Gastroesophageal sphincter (tissue), 4 donors: ENCODE data around the gene OPCML. TPM values are rescaled to one million over a fixed set of nuclear protein-coding genes. Genes with fewer than 3 reads are reported as not detected.

ENCODE experiments used
- ATAC-seq: fragments of 150-250 bp; one replicate; pipeline ENCODE4 v1.9.1; 2016; ENCODE audit warnings: mild to moderate bottlenecking, moderate library complexity
- H3K27ac ChIP-seq, 4 donors: fragments of 200-600 bp; sonication (generic) in 3 of 4; 1 replicate in 3 of 4; 2 replicates in 1 of 4; pipeline ENCODE4 v1.5.1; 2016 to 2019
- H3K27me3 ChIP-seq: fragments of 200-600 bp; sonication (generic); one replicate; pipeline ENCODE4 v1.5.1; 2019
- H3K36me3 ChIP-seq, 2 donors: fragments of 200-600 bp; sonication (generic); one replicate each; pipeline ENCODE4 v1.5.1; 2019; ENCODE audit warnings: control low read depth in 1 of 2
- H3K4me1 ChIP-seq, 3 donors: fragments of 200-600 bp; sonication (generic); 1 replicate in 2 of 3; 2 replicates in 1 of 3; pipeline ENCODE4 v1.5.1; 2016 to 2019; ENCODE audit warnings: control low read depth in 2 of 3
- H3K4me3 ChIP-seq, 2 donors: fragments of 200-600 bp; sonication (generic); one replicate each; pipeline ENCODE4 v1.5.1; 2019; ENCODE audit warnings: mild to moderate bottlenecking in 1 of 2, moderate library complexity in 1 of 2
- H3K9me3 ChIP-seq, 3 donors: fragments of 200-600 bp; sonication (generic); one replicate each; pipeline ENCODE4 v1.5.1; 2017 to 2019; ENCODE audit warnings: control low read depth in 2 of 3
- EP300 ChIP-seq: sonication (generic); formaldehyde crosslinking; IDR thresholded peaks from one replicate; pipeline ENCODE4 v1.6.1; 2017; ENCODE audit warnings: antibody characterized with exemption, mild to moderate bottlenecking
- POLR2A ChIP-seq, 2 donors: fragments of 450-650 bp; IDR thresholded peaks; one replicate each; pipeline ENCODE4 v1.6.1; 2017; ENCODE audit warnings: antibody characterized with exemption in 2 of 2, mild to moderate bottlenecking in 2 of 2, moderate library complexity in 1 of 2
- POLR2AphosphoS5 ChIP-seq: sonication (generic); formaldehyde crosslinking; IDR thresholded peaks from one replicate; pipeline ENCODE4 v1.6.1; 2017; ENCODE audit warnings: antibody characterized with exemption
- WGBS, 2 donors: methylation state at CpG; one replicate each; pipeline ENCODE4 v1.1.5; 2018; ENCODE audit warnings: low coverage in 1 of 2; 5-methylcytosine and 5-hydroxymethylcytosine counted together
- total RNA-seq, 4 donors: library from RNA; depleted of rRNA; stranded (reverse); fragments of >200 nt; gene quantifications; one replicate each; pipeline ENCODE4 v1.1.0, GENCODE V29; 2016
- TF ChIP-seq, protein P1 (sequence below), 4 experiments: fragments of 200-600 bp in 2 of 4; fragments of 450-650 bp in 2 of 4; sonication (generic) in 1 of 4; IDR thresholded peaks; one replicate each; pipeline ENCODE4 v1.5.1; 2017 to 2019; ENCODE audit warnings: antibody characterized with exemption in 4 of 4, mild to moderate bottlenecking in 2 of 4, moderate library complexity in 2 of 4

OPCML gene
- total RNA-seq, 4 donors from 2014 or later, result 0.13 to 0.93 (median 0.33) TPM

DNA sequence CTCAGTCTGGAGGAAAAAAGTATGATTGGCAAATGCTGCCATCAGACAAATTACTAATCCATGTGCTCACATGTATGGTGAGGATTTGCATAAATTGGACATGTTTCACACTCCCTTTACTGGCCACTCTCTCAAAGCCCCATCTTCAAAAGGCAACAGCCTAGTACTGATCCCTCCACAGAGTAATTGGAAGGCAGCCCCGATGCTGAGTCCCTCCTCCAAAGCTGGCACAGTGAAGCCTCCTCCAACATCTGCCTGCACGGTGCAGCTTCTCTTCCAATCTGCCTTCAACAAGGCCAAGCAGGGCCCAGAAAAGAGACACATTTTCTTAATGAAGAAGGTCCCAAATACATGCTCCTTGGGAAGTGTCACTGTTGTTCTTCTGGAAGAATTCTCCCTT, 350.6 kb downstream of the OPCML start:
- Histone ChIP-seq H3K27ac (no peak overlapping the region), H3K4me1 (no peaks in the 10 kb centered on the region), H3K4me3 (no peak overlapping the region), H3K36me3 (no peaks in the 10 kb centered on the region), H3K9me3 (no peaks in the 10 kb centered on the region), H3K27me3 (peaks cover 16% of the 10 kb centered on the region)
- 33% methylated on average over 1 of the region's 2 CpGs; no CpG with 5 or more reads in 1 of the 2 donors for WGBS, 2 donors
- ATAC-seq, result no peak
- TF ChIP-seq POLR2A (IDR thresholded peaks at IDR 0.05) (no peak), POLR2AphosphoS5 (no peak), EP300 (no peak)
- TF ChIP-seq, protein P1, sequence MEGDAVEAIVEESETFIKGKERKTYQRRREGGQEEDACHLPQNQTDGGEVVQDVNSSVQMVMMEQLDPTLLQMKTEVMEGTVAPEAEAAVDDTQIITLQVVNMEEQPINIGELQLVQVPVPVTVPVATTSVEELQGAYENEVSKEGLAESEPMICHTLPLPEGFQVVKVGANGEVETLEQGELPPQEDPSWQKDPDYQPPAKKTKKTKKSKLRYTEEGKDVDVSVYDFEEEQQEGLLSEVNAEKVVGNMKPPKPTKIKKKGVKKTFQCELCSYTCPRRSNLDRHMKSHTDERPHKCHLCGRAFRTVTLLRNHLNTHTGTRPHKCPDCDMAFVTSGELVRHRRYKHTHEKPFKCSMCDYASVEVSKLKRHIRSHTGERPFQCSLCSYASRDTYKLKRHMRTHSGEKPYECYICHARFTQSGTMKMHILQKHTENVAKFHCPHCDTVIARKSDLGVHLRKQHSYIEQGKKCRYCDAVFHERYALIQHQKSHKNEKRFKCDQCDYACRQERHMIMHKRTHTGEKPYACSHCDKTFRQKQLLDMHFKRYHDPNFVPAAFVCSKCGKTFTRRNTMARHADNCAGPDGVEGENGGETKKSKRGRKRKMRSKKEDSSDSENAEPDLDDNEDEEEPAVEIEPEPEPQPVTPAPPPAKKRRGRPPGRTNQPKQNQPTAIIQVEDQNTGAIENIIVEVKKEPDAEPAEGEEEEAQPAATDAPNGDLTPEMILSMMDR (IDR thresholded peaks at IDR 0.05), result no peak

DNA sequence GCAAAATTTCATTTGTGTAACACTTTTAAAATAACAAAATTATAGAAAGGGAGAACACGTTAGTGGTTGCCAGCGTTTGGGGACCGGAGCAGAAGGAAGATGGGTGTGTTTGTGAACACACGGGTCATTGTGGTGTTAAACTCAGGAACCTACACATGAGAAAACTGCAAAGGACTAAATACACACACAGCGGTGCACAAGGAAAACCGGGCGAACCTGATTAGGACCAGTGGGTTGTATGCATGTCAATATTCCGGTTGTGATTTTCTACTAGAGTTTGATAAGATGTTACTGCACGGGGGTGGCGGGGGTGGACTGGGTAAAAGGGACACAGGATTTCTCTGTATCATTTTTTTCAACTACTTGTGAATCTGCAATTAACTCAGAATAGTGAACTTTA, 351.2 kb downstream of the OPCML start:
- H3K9me3 ChIP-seq, result no peaks in the 10 kb centered on the region
- H3K36me3 ChIP-seq, result no peaks in the 10 kb centered on the region
- no peak overlapping the region for H3K27ac ChIP-seq
- H3K4me1 ChIP-seq, result no peaks in the 10 kb centered on the region
- H3K27me3 ChIP-seq, result peaks cover 16% of the 10 kb centered on the region
- no peak for ATAC-seq
- 83% methylated on average over 10 of the region's 10 CpGs for WGBS, 2 donors
- TF ChIP-seq, protein P1 (IDR thresholded peaks at IDR 0.05), result no peak
- TF ChIP-seq EP300 (no peak), POLR2A (IDR thresholded peaks at IDR 0.05) (no peak), POLR2AphosphoS5 (no peak)
- no peak overlapping the region for H3K4me3 ChIP-seq

DNA sequence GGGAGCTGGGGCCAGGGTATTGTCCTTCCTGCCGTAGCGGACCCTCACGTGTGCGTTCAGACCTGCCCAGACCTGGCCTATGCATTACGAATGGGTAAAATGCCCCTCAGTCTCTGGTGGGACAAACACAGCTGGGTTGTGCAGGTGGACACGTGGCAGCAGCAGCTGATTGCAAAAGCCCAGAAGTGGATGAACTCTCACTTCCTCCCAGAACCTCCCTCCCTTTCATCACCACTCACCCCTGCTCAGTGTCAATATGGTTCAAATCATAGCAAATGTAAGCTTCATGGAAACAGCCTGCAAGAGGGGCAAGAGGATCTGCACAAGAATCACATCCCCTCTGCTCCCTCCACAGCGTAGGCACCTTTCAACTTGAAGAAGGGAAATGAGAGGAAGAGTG, 352.1 kb downstream of the OPCML start:
- Histone ChIP-seq H3K36me3 (no peaks in the 10 kb centered on the region), H3K4me1 (no peaks in the 10 kb centered on the region), H3K9me3 (no peaks in the 10 kb centered on the region), H3K27ac (no peak overlapping the region), H3K27me3 (peaks cover 16% of the 10 kb centered on the region), H3K4me3 (no peak overlapping the region)
- no peak for ATAC-seq
- 27 to 78% methylated on average over 2 to 4 of the region's 7 CpGs for WGBS, 2 donors
- no peak for TF ChIP-seq POLR2A (IDR thresholded peaks at IDR 0.05)
- TF ChIP-seq, protein P1 (IDR thresholded peaks at IDR 0.05), result no peak
- TF ChIP-seq EP300, result no peak
- no peak for TF ChIP-seq POLR2AphosphoS5

DNA sequence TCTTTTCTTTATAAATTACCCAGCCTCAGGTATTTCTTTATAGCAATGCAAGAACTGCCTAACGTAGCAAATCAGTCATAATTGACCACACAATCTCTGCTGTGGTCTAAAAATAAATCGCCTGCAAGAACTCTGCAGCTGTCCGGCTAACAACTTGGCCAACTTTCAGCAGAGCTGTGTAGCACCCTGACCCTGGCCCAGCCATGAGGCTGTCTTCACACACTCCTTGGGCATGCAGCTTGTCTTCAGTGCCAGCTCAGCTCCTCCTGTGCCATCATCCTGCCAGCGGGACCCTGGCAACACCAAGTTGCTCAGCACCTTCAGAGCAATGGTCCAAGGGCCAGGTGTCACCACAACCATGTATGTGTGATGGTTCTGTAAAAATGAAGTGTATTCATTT, 355.6 kb downstream of the OPCML start:
- ATAC-seq, result no peak
- peaks cover 17% of the 10 kb centered on the region for H3K27me3 ChIP-seq
- H3K4me3 ChIP-seq, result no peak overlapping the region
- no peaks in the 10 kb centered on the region for H3K9me3 ChIP-seq
- WGBS, 2 donors, result 45% methylated on average over 3 of the region's 4 CpGs; no CpG with 5 or more reads in 1 of the 2 donors
- H3K4me1 ChIP-seq, result no peaks in the 10 kb centered on the region
- TF ChIP-seq EP300, result no peak
- TF ChIP-seq, protein P1 (IDR thresholded peaks at IDR 0.05), result no peak
- TF ChIP-seq POLR2AphosphoS5, result no peak
- TF ChIP-seq POLR2A (IDR thresholded peaks at IDR 0.05), result no peak
- no peaks in the 10 kb centered on the region for H3K36me3 ChIP-seq
- H3K27ac ChIP-seq, result no peak overlapping the region

DNA sequence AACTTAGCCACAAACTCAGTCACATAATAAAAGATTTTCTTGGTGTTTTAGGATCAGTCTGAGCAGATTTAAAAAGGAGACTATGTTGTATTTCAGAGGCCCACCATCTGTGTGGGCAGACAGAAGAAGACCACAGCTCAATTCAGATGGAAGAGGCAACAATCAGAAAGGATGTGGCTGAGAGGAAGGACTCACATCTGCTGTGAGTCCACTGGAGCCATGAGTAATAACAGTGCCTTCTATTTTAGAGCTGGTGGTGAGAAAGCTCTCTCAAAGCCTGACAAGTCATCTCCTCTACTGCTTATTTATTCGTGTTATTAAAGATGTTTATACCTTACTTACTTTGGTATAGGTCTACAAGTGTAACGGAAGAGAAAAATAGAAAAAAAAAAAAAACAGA, 357.2 kb downstream of the OPCML start:
- WGBS, 2 donors, result 55% methylated on average over 2 of the region's 2 CpGs; no CpG with 5 or more reads in 1 of the 2 donors
- no peak for ATAC-seq
- Histone ChIP-seq H3K27ac (no peak overlapping the region), H3K9me3 (no peaks in the 10 kb centered on the region), H3K4me3 (no peak overlapping the region), H3K4me1 (no peaks in the 10 kb centered on the region), H3K36me3 (no peaks in the 10 kb centered on the region), H3K27me3 (peaks cover 13% of the 10 kb centered on the region)
- TF ChIP-seq, protein P1 (IDR thresholded peaks at IDR 0.05), result no peak
- no peak for TF ChIP-seq EP300
- TF ChIP-seq POLR2AphosphoS5, result no peak
- TF ChIP-seq POLR2A (IDR thresholded peaks at IDR 0.05), result no peak
